Measurements from ENCODE around the gene CACNG4.

DNA sequence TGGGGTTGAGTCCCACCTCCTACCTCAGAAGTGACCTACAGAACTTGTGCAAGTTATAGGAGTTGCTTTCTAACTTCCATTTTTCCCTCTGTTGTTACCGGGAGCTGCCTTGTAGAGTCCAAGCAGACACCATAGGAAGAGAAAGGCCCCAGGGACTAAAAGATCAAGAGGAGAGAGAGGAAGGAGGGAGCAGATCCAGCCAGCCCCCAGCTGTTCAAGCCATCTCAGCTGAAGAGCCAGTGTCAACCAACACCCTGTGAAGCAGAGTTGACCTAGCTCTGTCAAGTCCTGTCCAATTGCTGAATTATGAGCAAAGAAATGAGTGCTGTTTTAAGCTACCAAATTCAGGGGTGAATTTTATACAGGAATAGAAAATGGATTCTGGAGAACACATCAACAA lies 34.9 kb upstream of the CACNG4 start:
- TF ChIP-seq, protein P1, sequence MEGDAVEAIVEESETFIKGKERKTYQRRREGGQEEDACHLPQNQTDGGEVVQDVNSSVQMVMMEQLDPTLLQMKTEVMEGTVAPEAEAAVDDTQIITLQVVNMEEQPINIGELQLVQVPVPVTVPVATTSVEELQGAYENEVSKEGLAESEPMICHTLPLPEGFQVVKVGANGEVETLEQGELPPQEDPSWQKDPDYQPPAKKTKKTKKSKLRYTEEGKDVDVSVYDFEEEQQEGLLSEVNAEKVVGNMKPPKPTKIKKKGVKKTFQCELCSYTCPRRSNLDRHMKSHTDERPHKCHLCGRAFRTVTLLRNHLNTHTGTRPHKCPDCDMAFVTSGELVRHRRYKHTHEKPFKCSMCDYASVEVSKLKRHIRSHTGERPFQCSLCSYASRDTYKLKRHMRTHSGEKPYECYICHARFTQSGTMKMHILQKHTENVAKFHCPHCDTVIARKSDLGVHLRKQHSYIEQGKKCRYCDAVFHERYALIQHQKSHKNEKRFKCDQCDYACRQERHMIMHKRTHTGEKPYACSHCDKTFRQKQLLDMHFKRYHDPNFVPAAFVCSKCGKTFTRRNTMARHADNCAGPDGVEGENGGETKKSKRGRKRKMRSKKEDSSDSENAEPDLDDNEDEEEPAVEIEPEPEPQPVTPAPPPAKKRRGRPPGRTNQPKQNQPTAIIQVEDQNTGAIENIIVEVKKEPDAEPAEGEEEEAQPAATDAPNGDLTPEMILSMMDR (IDR thresholded peaks at IDR 0.05), result no peak
- TF ChIP-seq POLR2A (IDR thresholded peaks at IDR 0.05; ENCODE audit: low read depth) (no peak), EP300 (IDR thresholded peaks at IDR 0.05) (no peak), POLR2AphosphoS5 (IDR thresholded peaks at IDR 0.05) (no peak)

Measured in esophagus muscularis mucosa (tissue), 4 donors.